Activated T-cell treated with anti-CD3 and anti-CD28 coated beads, Interleukin-2, amount 50 U/mL, for 72 hours (primary cell): Measurements from ENCODE around the gene PSEN2. TPM values are rescaled to one million over a fixed set of nuclear protein-coding genes. Genes with fewer than 3 reads are reported as not detected.

Experiments used
- ATAC-seq, 2 donors: fragments of 150-1000 bp; cut with Tn5 transposase; replicated peaks in 1 of 2; 2 replicates each; pipeline ENCODE4 v1.10.0; 2021; ENCODE audit warnings: moderate library complexity in 2 of 2, mild to moderate bottlenecking in 1 of 2
- DNase-seq, 2 donors: peaks; one replicate each; pipeline ENCODE4 v3.0.0; 2021 to 2022; ENCODE audit warnings: mixed read lengths in 1 of 2
- H3K27ac Mint-ChIP-seq: one replicate; pipeline ENCODE4 v1.8.0; 2022; ENCODE audit warnings: mild to moderate bottlenecking, moderate library complexity, mixed read lengths
- H3K27me3 Mint-ChIP-seq: one replicate; pipeline ENCODE4 v1.8.0; 2022; ENCODE audit warnings: low read depth, mixed read lengths
- H3K36me3 Mint-ChIP-seq, 2 donors: one replicate each; pipeline ENCODE4 v1.8.0; 2022; ENCODE audit warnings: mixed read lengths in 2 of 2, mild to moderate bottlenecking in 1 of 2; ENCODE audit not compliant: insufficient read depth in 2 of 2
- H3K4me1 Mint-ChIP-seq: one replicate; pipeline ENCODE4 v1.8.0; 2022; ENCODE audit warnings: low read depth, mixed read lengths
- H3K4me3 Mint-ChIP-seq, 2 donors: one replicate each; pipeline ENCODE4 v1.8.0; 2022; ENCODE audit warnings: mild to moderate bottlenecking in 2 of 2, mixed read lengths in 2 of 2, moderate library complexity in 2 of 2
- H3K9me3 Mint-ChIP-seq, 2 donors: one replicate each; pipeline ENCODE4 v1.8.0; 2022; ENCODE audit warnings: mixed read lengths in 2 of 2
- total RNA-seq, 2 donors: library from RNA; stranded (reverse); gene quantifications; one replicate each; pipeline ENCODE4 v1.2.3, GENCODE V29; 2022

PSEN2 gene
- 10 to 100 TPM; 10.7 to 11.7 TPM for total RNA-seq

DNA sequence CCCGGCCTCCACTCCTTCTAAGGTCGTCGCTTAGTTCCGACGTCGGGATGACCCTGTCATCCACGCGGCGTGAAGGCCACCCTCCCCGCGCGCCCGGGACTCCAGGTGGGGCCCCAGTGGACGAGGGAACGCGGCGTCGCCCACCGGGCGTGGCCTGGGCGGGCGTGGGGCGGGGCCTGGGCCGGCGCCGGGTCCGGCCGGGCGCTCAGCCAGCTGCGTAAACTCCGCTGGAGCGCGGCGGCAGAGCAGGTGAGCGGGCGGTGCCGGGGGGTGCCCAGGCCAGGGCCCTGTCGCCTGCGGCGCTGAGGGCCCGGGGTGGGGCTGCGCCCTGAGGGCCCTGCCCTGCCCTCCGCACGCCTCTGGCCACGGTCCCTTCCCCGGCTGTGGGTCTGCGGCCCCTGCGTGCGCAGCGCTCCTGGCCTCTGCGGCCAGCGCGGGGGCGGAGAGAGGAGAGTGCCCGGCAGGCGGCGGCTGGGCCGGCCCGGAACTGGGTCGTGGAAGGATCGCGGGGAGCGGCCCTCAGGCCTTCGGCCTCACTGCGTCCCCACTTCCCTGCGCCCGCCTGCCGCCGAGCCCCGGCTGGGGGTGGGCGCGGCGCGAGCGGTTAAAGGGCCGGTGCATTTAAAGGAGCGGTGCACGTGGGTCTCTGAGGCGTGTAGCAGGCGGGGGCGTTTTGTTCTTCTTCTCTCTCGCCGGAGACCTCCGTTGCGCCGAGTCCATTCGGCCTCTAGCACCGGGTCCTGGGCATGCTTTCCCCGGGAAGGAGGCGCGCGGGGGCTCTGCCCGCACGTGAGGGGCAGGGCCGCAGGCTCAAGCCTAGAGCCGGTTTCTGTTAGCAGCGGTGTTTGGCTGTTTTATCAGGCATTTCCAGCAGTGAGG, at the start of gene PSEN2:
TSS of gene PSEN2 (plus strand) at position 216 of the 879 bp plus-strand sequence. CDS start 11,292 bp downstream, outside the sequence.
- Mint-ChIP-seq H3K4me3 (peak within 1 kb of the TSS; percentile 86 to 87), H3K9me3 (no peaks in the 10 kb centered on the region), H3K27ac (peak within 1 kb of the TSS; percentile 72), H3K4me1 (peaks cover 17% of the 10 kb centered on the region), H3K27me3 (peaks cover 30% of the 10 kb centered on the region), H3K36me3 (no peaks in the 10 kb centered on the region)
- ATAC-seq (peak; percentile 91 to 94), DNase-seq (peak; percentile 73 to 83)

GRCh38 chr1:226820941-226821718, 49.3 kb upstream of the PSEN2 start:
- no peaks in the 10 kb centered on the region for H3K36me3 Mint-ChIP-seq
- H3K4me1 Mint-ChIP-seq: peaks cover 22% of the 10 kb centered on the region
- H3K27me3 Mint-ChIP-seq: no peaks in the 10 kb centered on the region
- no peaks in the 10 kb centered on the region for H3K9me3 Mint-ChIP-seq
- H3K4me3 Mint-ChIP-seq: no peak overlapping the region
- no peak overlapping the region for H3K27ac Mint-ChIP-seq
- DNase-seq (no peak), ATAC-seq (no peak)

- DNase-seq: no peak
- Mint-ChIP-seq H3K27ac (no peak overlapping the region), H3K4me1 (peaks cover 27% of the 10 kb centered on the region), H3K9me3 (no peaks in the 10 kb centered on the region), H3K4me3 (no peak overlapping the region), H3K27me3 (no peaks in the 10 kb centered on the region), H3K36me3 (no peaks in the 10 kb centered on the region)
- no peak for ATAC-seq
Measured at GRCh38 chr1:226821719-226822085, 48.7 kb upstream of the PSEN2 start.

- Mint-ChIP-seq H3K4me1 (peaks cover 43% of the 10 kb centered on the region), H3K36me3 (no peaks in the 10 kb centered on the region), H3K27me3 (no peaks in the 10 kb centered on the region), H3K27ac (no peak overlapping the region), H3K4me3 (no peak overlapping the region), H3K9me3 (no peaks in the 10 kb centered on the region)
- no peak for DNase-seq
- ATAC-seq: no peak
Measured at GRCh38 chr1:226823643-226824042, 46.8 kb upstream of the PSEN2 start.

- Mint-ChIP-seq H3K36me3 (no peaks in the 10 kb centered on the region), H3K9me3 (no peaks in the 10 kb centered on the region)
Measured at GRCh38 chr1:226825037-226825745, 45.2 kb upstream of the PSEN2 start.

GRCh38 chr1:226825746-226826100, 44.7 kb upstream of the PSEN2 start:
- no peak for DNase-seq
- H3K4me1 Mint-ChIP-seq: peaks cover 48% of the 10 kb centered on the region
- H3K27me3 Mint-ChIP-seq: no peaks in the 10 kb centered on the region
- no peak overlapping the region for H3K4me3 Mint-ChIP-seq
- no peaks in the 10 kb centered on the region for H3K9me3 Mint-ChIP-seq
- H3K27ac Mint-ChIP-seq: no peak overlapping the region
- no peak for ATAC-seq
- no peaks in the 10 kb centered on the region for H3K36me3 Mint-ChIP-seq

More at GRCh38 chr1:226825037-226825745, 45.2 kb upstream of the PSEN2 start:
- ATAC-seq (no peak), DNase-seq (no peak)
- Mint-ChIP-seq H3K4me3 (no peak overlapping the region), H3K4me1 (peaks cover 43% of the 10 kb centered on the region), H3K27ac (no peak overlapping the region), H3K27me3 (no peaks in the 10 kb centered on the region)

- Mint-ChIP-seq H3K9me3 (no peaks in the 10 kb centered on the region), H3K4me1 (peaks cover 53% of the 10 kb centered on the region), H3K36me3 (no peaks in the 10 kb centered on the region), H3K4me3 (peak overlapping the region; percentile 64 to 77), H3K27me3 (no peaks in the 10 kb centered on the region), H3K27ac (peak overlapping the region; percentile 89)
- DNase-seq (no peak), ATAC-seq (no peak)
Measured at GRCh38 chr1:226826479-226827261, 43.7 kb upstream of the PSEN2 start.

- DNase-seq (peak; percentile 11 to 15), ATAC-seq (no peak)
- Mint-ChIP-seq H3K4me1 (peaks cover 53% of the 10 kb centered on the region), H3K9me3 (no peaks in the 10 kb centered on the region), H3K36me3 (no peaks in the 10 kb centered on the region), H3K27ac (peak overlapping the region; percentile 89), H3K4me3 (peak overlapping the region; percentile 64 to 77), H3K27me3 (no peaks in the 10 kb centered on the region)
Measured at GRCh38 chr1:226827458-226827857, 43.0 kb upstream of the PSEN2 start.

GRCh38 chr1:226827968-226828513, 42.4 kb upstream of the PSEN2 start:
- Mint-ChIP-seq H3K27me3 (no peaks in the 10 kb centered on the region), H3K36me3 (no peaks in the 10 kb centered on the region), H3K27ac (peak overlapping the region; percentile 49), H3K4me1 (peaks cover 53% of the 10 kb centered on the region), H3K4me3 (peak overlapping the region; percentile 64 to 77), H3K9me3 (no peaks in the 10 kb centered on the region)
- ATAC-seq: peak; percentile 100
- peak; percentile 96 to 97 for DNase-seq

DNA sequence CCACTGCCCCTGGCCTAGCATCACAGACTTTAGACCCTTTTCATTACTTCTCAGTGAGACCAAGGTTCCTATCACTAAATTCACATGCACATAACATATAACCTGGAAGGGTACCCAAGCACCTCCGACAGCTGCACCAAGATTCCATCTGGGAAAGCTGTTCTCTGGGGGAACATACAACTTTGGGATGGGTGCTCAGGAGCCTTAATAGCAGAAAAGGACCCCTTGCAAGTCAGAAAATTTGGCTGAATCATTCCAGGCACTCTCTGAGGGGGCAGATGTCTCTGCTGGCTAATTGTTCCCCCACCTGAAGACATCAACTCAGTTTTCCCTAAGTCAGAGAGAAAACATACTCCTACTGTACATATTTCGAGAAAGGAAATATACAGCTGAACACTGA, 41.3 kb upstream of the PSEN2 start:
- Mint-ChIP-seq H3K27ac (no peak overlapping the region), H3K36me3 (peaks cover 2 to 3% of the 10 kb centered on the region in 2 donors), H3K27me3 (no peaks in the 10 kb centered on the region), H3K4me3 (no peak overlapping the region), H3K9me3 (peaks cover 2 to 3% of the 10 kb centered on the region in 2 donors), H3K4me1 (peaks cover 52% of the 10 kb centered on the region)
- DNase-seq (no peak), ATAC-seq (no peak)

- ATAC-seq: no peak
- DNase-seq: no peak
- H3K36me3 Mint-ChIP-seq: peaks cover 3% of the 10 kb centered on the region in 2 donors
- peak overlapping the region; percentile 24 for H3K27ac Mint-ChIP-seq
- peaks cover 23% of the 10 kb centered on the region for H3K4me1 Mint-ChIP-seq
- H3K4me3 Mint-ChIP-seq: no peak overlapping the region
- H3K27me3 Mint-ChIP-seq: no peaks in the 10 kb centered on the region
- H3K9me3 Mint-ChIP-seq: peaks cover 2 to 7% of the 10 kb centered on the region in 2 donors
Measured at GRCh38 chr1:226831953-226832352, 38.5 kb upstream of the PSEN2 start.

DNA sequence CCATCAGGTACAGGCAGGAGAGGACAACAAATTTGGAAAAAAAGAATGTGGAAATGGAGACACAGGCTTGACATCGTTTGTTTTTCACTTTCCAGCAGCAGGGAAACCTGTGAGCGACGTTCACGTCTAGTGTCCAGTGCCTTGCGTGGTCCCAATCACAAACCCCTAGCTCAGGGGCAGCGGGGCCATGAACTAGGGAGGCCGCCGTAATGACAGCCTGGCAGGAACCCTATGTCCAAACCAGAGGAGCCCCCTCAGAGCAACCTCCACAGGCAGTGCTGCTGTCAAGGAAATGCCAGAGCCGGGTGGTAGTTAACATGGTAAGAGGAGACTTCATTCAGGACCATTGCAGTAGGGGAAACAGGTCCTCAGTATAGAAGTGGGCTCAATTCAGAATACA, 37.8 kb upstream of the PSEN2 start:
- peaks cover 3% of the 10 kb centered on the region in 2 donors for H3K36me3 Mint-ChIP-seq
- H3K27ac Mint-ChIP-seq: no peak overlapping the region
- peaks cover 2 to 7% of the 10 kb centered on the region in 2 donors for H3K9me3 Mint-ChIP-seq
- DNase-seq: no peak
- peaks cover 17% of the 10 kb centered on the region for H3K4me1 Mint-ChIP-seq
- no peak overlapping the region for H3K4me3 Mint-ChIP-seq
- no peak for ATAC-seq
- H3K27me3 Mint-ChIP-seq: no peaks in the 10 kb centered on the region
